ENCODE data around the gene AATF. TPM values are rescaled to one million over a fixed set of nuclear protein-coding genes. Genes with fewer than 3 reads are reported as not detected.

AATF gene
- total and polyA plus RNA-seq, 9 donors = 28.5 to 73.6 (median 42.5) TPM

GRCh38 chr17:37019741-37020129 is 71.0 kb downstream of the AATF start:
- intact Hi-C loops (cut with DNase I) = no loop called here
- no peak for DNase-seq
- no peak for TF ChIP-seq POLR2A (IDR thresholded peaks at IDR 0.05)
- no peak for TF ChIP-seq CTCF (IDR thresholded peaks at IDR 0.05)
- TF ChIP-seq EP300 (IDR thresholded peaks at IDR 0.05) = no peak
- 92 to 96% (median 96%) methylated on average over 4 of the region's 4 CpGs for WGBS, 3 donors
- Histone ChIP-seq H3K9me3 (no peaks in the 10 kb centered on the region), H3K4me3 (no peak overlapping the region), H3K4me1 (ENCODE audit: insufficient read depth) (no peaks in the 10 kb centered on the region), H3K27ac (no peak overlapping the region), H3K36me3 (no peaks in the 10 kb centered on the region), H3K27me3 (no peaks in the 10 kb centered on the region)

- H3K27ac ChIP-seq = no peak overlapping the region
- 29 to 35% (median 34%) methylated on average over 3 of the region's 3 CpGs for WGBS, 3 donors
- no peaks in the 10 kb centered on the region for H3K9me3 ChIP-seq
- H3K27me3 ChIP-seq = no peaks in the 10 kb centered on the region
- no peak for DNase-seq
- no peak for TF ChIP-seq CTCF (IDR thresholded peaks at IDR 0.05)
- no peak for TF ChIP-seq EP300 (IDR thresholded peaks at IDR 0.05)
- TF ChIP-seq POLR2A (IDR thresholded peaks at IDR 0.05) = no peak
- H3K4me3 ChIP-seq = no peak overlapping the region
- intact Hi-C loops (cut with DNase I) = no loop called here
- no peaks in the 10 kb centered on the region for H3K4me1 ChIP-seq (ENCODE audit: insufficient read depth)
- no peaks in the 10 kb centered on the region for H3K36me3 ChIP-seq
Measured at GRCh38 chr17:37024181-37024637, 75.5 kb downstream of the AATF start.

GRCh38 chr17:37025238-37025637 is 76.5 kb downstream of the AATF start:
- no peaks in the 10 kb centered on the region for H3K4me1 ChIP-seq (ENCODE audit: insufficient read depth)
- intact Hi-C loops (cut with DNase I) = no loop called here
- no peaks in the 10 kb centered on the region for H3K36me3 ChIP-seq
- H3K4me3 ChIP-seq = no peak overlapping the region
- H3K27me3 ChIP-seq = no peaks in the 10 kb centered on the region
- 87 to 91% (median 90%) methylated on average over 8 of the region's 8 CpGs for WGBS, 3 donors
- no peak for DNase-seq
- no peaks in the 10 kb centered on the region for H3K9me3 ChIP-seq
- no peak overlapping the region for H3K27ac ChIP-seq
- TF ChIP-seq EP300 (IDR thresholded peaks at IDR 0.05) (no peak), POLR2A (IDR thresholded peaks at IDR 0.05) (no peak), CTCF (IDR thresholded peaks at IDR 0.05) (no peak)

GRCh38 chr17:37025847-37026530 is 77.2 kb downstream of the AATF start:
- no peak for DNase-seq
- Histone ChIP-seq H3K27me3 (no peaks in the 10 kb centered on the region), H3K9me3 (no peaks in the 10 kb centered on the region), H3K4me1 (ENCODE audit: insufficient read depth) (no peaks in the 10 kb centered on the region), H3K36me3 (no peaks in the 10 kb centered on the region), H3K4me3 (no peak overlapping the region), H3K27ac (no peak overlapping the region)
- WGBS, 3 donors = 93 to 98% (median 97%) methylated on average over 2 of the region's 2 CpGs
- intact Hi-C loops (cut with DNase I) = no loop called here
- TF ChIP-seq POLR2A (IDR thresholded peaks at IDR 0.05) (no peak), EP300 (IDR thresholded peaks at IDR 0.05) (no peak), CTCF (IDR thresholded peaks at IDR 0.05) (no peak)

All from ovary (tissue), 9 donors.